Right lobe of liver (tissue), 6 donors: Measurements from ENCODE around the gene SERPINE1. TPM values are rescaled to one million over a fixed set of nuclear protein-coding genes. Genes with fewer than 3 reads are reported as not detected.
"Not testable (repeated sequence)": the region's sequence is repeated elsewhere in the genome, so short reads cannot be mapped to it uniquely, and the experiment has no call there.

ENCODE experiments used
- ATAC-seq, 4 donors: fragments of 200-7000 bp; cut with Tn5 transposase; one replicate each; pipeline ENCODE4 v1.9.1; 2020; ENCODE audit warnings: mild to moderate bottlenecking in 4 of 4, moderate library complexity in 4 of 4
- DNase-seq, 3 donors: peaks; one replicate each; pipeline ENCODE4 v3.0.0-alpha.2; 2020
- H3K27ac ChIP-seq, 3 donors: fragments of 200-600 bp; one replicate each; pipeline ENCODE4 v1.8.0; 2022
- H3K27me3 ChIP-seq, 2 donors: fragments of 200-600 bp; one replicate each; pipeline ENCODE4 v1.8.0; 2022
- H3K36me3 ChIP-seq, 4 donors: fragments of 200-600 bp; sonication (generic) in 1 of 4; one replicate each; pipeline versions ENCODE4 v1.5.1 to v1.8.0; 2017 to 2022; ENCODE audit warnings: control low read depth in 1 of 4
- H3K4me1 ChIP-seq, 4 donors: fragments of 200-600 bp; sonication (generic) in 1 of 4; one replicate each; pipeline versions ENCODE4 v1.5.1 to v1.8.0; 2017 to 2022; ENCODE audit warnings: control low read depth in 1 of 4
- H3K4me3 ChIP-seq, 3 donors: fragments of 200-600 bp; one replicate each; pipeline ENCODE4 v1.8.0; 2022
- H3K9me3 ChIP-seq, 4 donors: fragments of 200-600 bp; sonication (generic) in 1 of 4; one replicate each; pipeline versions ENCODE4 v1.5.1 to v1.8.0; 2017 to 2022; ENCODE audit warnings: control low read depth in 1 of 4
- CTCF ChIP-seq, 4 donors: fragments of 200-600 bp in 3 of 4; fragments of 450-650 bp in 1 of 4; IDR thresholded peaks; one replicate each; pipeline versions ENCODE4 v1.5.1 to v1.8.0; 2016 to 2022; ENCODE audit warnings: antibody characterized with exemption in 4 of 4, mild to moderate bottlenecking in 2 of 4
- POLR2A ChIP-seq: fragments of 450-650 bp; IDR thresholded peaks from one replicate; pipeline ENCODE4 v1.6.1; 2017; ENCODE audit warnings: antibody characterized with exemption, mild to moderate bottlenecking
- WGBS: methylation state at CpG from one replicate; pipeline ENCODE4 v1.1.6; 2018; ENCODE audit warnings: low coverage, low lambda C conversion rate; ENCODE audit not compliant: insufficient coverage; ENCODE audit errors: missing lambda C conversion rate; 5-methylcytosine and 5-hydroxymethylcytosine counted together
- intact Hi-C, 2 donors: fragments of 100-400 bp; cut with DNase I; formaldehyde crosslinking; loops; one replicate each; pipeline versions ENCODE4 v1.11.2 to v1.14.1; 2022
- total RNA-seq, 6 experiments: library from RNA; depleted of rRNA in 2 of 6; stranded (reverse); fragments of >200 nt in 2 of 6; fragmentation: NEBNext Ultra II Directional in 3 of 6; extraction: Animal tissue kit (Norgen Biotek cat#: 25700) in 3 of 6; gene quantifications; one replicate each; pipeline versions ENCODE4 v1.1.0 to v1.2.4, GENCODE V29; 2016 to 2023
- donor health status: DM: no; HTN: yes; CAD: no.
- donor health status: DM: no; HTN: no; CAD: no.
- donor health status: DM: no; HTN: no; CAD: no.
- donor health status: DM: no; HTN: yes; CAD: no.
- donor health status: DM: no; HTN: yes; CAD: no.

The SERPINE1 gene
- total RNA-seq, 6 experiments from 2014 or later, result 5.4 to 497 (median 98.6) TPM

GRCh38 chr7:101089876-101090275 is 37.0 kb upstream of the SERPINE1 start:
- WGBS, result 88% methylated on average over 2 of the region's 9 CpGs
- H3K4me1 ChIP-seq, result peaks cover 0 to 19% (median 6%) of the 10 kb centered on the region in 4 donors
- no peak for TF ChIP-seq CTCF (IDR thresholded peaks at IDR 0.05)
- no peak for TF ChIP-seq POLR2A

GRCh38 chr7:101092266-101092905 is 34.5 kb upstream of the SERPINE1 start:
- intact Hi-C loops, DNase-seq, H3K27ac ChIP-seq, H3K9me3 ChIP-seq, H3K27me3 ChIP-seq, H3K4me3 ChIP-seq, ATAC-seq: not testable (repeated sequence)
- 93% methylated on average over 13 of the region's 53 CpGs for WGBS
- peaks cover 0 to 15% (median 8%) of the 10 kb centered on the region in 4 donors for H3K36me3 ChIP-seq
- peaks cover 0 to 24% (median 13%) of the 10 kb centered on the region in 4 donors for H3K4me1 ChIP-seq

More at GRCh38 chr7:101089876-101090275, 37.0 kb upstream of the SERPINE1 start:
- peaks cover 0 to 19% (median 8%) of the 10 kb centered on the region in 4 donors for H3K36me3 ChIP-seq
- no peaks in the 10 kb centered on the region for H3K9me3 ChIP-seq
- DNase-seq (no peak), ATAC-seq (no peak)
- no peak overlapping the region for H3K27ac ChIP-seq
- no peaks in the 10 kb centered on the region for H3K27me3 ChIP-seq
- H3K4me3 ChIP-seq, result no peak overlapping the region
- intact Hi-C loops, result no loop called here

GRCh38 chr7:101093906-101094305 is 33.0 kb upstream of the SERPINE1 start:
- TF ChIP-seq CTCF (IDR thresholded peaks at IDR 0.05), result no peak
- no peak for TF ChIP-seq POLR2A
- DNase-seq (peak in 1 of 3 donors; percentile 7), ATAC-seq (no peak)
- peaks cover 0 to 3% (median under 1%) of the 10 kb centered on the region in 4 donors for H3K36me3 ChIP-seq
- intact Hi-C loops, result no loop called here
- peaks cover 0 to 24% (median 13%) of the 10 kb centered on the region in 4 donors for H3K4me1 ChIP-seq
- no peaks in the 10 kb centered on the region for H3K27me3 ChIP-seq
- no peaks in the 10 kb centered on the region for H3K9me3 ChIP-seq
- no peak overlapping the region for H3K27ac ChIP-seq
- no peak overlapping the region for H3K4me3 ChIP-seq
- 66% methylated on average over 4 of the region's 4 CpGs for whole genome bisulfite sequencing

- intact Hi-C loops, result no loop called here
Observed at GRCh38 chr7:101094376-101094775, 32.5 kb upstream of the SERPINE1 start.

More at GRCh38 chr7:101094376-101094775, 32.5 kb upstream of the SERPINE1 start:
- no peaks in the 10 kb centered on the region for H3K36me3 ChIP-seq
- WGBS, result 37% methylated on average over 8 of the region's 9 CpGs
- no peaks in the 10 kb centered on the region for H3K27me3 ChIP-seq
- DNase-seq, result peak in 1 of 3 donors; percentile 39
- peaks cover 0 to 26% (median 13%) of the 10 kb centered on the region in 4 donors for H3K4me1 ChIP-seq
- ATAC-seq, result peak in 3 of 4 donors; percentile 4 to 33 (median 6)
- no peak overlapping the region for H3K4me3 ChIP-seq
- TF ChIP-seq CTCF (IDR thresholded peaks at IDR 0.05) (no peak), POLR2A (no peak)
- no peaks in the 10 kb centered on the region for H3K9me3 ChIP-seq
- no peak overlapping the region for H3K27ac ChIP-seq
